Parathyroid adenoma (tissue), 2 donors: ENCODE measurements around the gene VWA8.

Experiments used
- H2AFZ ChIP-seq: fragments of 300-600 bp; sonication (generic); one replicate; pipeline ENCODE4 v1.7.0; 2017; ENCODE audit warnings: antibody characterized with exemption, mild to moderate bottlenecking
- H3K27ac ChIP-seq: fragments of 300-600 bp; sonication (generic); one replicate; pipeline ENCODE4 v1.7.0; 2017
- H3K27me3 ChIP-seq: fragments of 300-600 bp; sonication (generic); one replicate; pipeline ENCODE4 v1.7.0; 2017; ENCODE audit warnings: low read length; ENCODE audit not compliant: control insufficient read depth, insufficient read depth
- H3K36me3 ChIP-seq: fragments of 300-600 bp; sonication (generic); one replicate; pipeline ENCODE4 v1.7.0; 2017; ENCODE audit warnings: low read length; ENCODE audit not compliant: control insufficient read depth, insufficient read depth
- H3K4me1 ChIP-seq: fragments of 300-600 bp; sonication (generic); one replicate; pipeline ENCODE4 v1.7.0; 2017; ENCODE audit warnings: control low read depth
- H3K4me2 ChIP-seq: fragments of 300-600 bp; sonication (generic); one replicate; pipeline ENCODE4 v1.7.0; 2017; ENCODE audit warnings: low read length
- H3K4me3 ChIP-seq: fragments of 300-600 bp; sonication (generic); one replicate; pipeline ENCODE4 v1.7.0; 2017; ENCODE audit warnings: low read depth, low read length
- H3K79me2 ChIP-seq: fragments of 300-600 bp; sonication (generic); one replicate; pipeline ENCODE4 v1.7.0; 2017; ENCODE audit warnings: control low read depth
- H3K9ac ChIP-seq: fragments of 300-600 bp; sonication (generic); one replicate; pipeline ENCODE4 v1.7.0; 2017; ENCODE audit warnings: mild to moderate bottlenecking
- H3K9me3 ChIP-seq: fragments of 300-600 bp; sonication (generic); one replicate; pipeline ENCODE4 v1.7.0; 2017; ENCODE audit warnings: low read length; ENCODE audit not compliant: control insufficient read depth
- CTCF ChIP-seq: fragments of 300-600 bp; sonication (generic); IDR thresholded peaks from one replicate; pipeline ENCODE4 v1.7.0; 2017; ENCODE audit warnings: antibody characterized with exemption, mild to moderate bottlenecking
- donor health status: primary hyperparathyroidism.

The VWA8 gene

DNA sequence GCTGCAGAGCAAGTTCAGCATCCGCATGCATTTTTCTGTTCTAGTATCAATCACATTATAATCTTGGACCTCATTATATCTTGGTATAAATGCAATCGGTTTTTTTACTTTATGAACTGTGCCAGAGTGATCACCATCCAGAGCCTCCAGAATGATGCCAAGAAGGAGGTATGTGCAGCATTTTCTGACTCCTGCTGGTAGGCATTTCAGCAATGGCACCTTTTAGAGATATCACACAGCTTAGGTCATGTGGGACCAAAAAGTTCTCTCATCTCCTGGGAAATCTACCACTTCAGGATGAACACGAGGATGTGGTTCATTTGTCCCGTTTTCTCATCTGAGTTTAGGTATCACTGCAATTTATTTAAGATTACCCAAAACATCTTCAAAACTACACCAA lies 220.4 kb downstream of the VWA8 start:
- no peaks in the 10 kb centered on the region for H3K36me3 ChIP-seq
- no peaks in the 10 kb centered on the region for H3K27me3 ChIP-seq
- H2AFZ ChIP-seq = no peak overlapping the region
- no peaks in the 10 kb centered on the region for H3K79me2 ChIP-seq
- H3K4me2 ChIP-seq = no peak overlapping the region
- H3K9ac ChIP-seq = no peak overlapping the region
- no peak overlapping the region for H3K4me3 ChIP-seq
- no peak for TF ChIP-seq CTCF
- H3K4me1 ChIP-seq = no peaks in the 10 kb centered on the region
- no peak overlapping the region for H3K27ac ChIP-seq
- no peaks in the 10 kb centered on the region for H3K9me3 ChIP-seq

DNA sequence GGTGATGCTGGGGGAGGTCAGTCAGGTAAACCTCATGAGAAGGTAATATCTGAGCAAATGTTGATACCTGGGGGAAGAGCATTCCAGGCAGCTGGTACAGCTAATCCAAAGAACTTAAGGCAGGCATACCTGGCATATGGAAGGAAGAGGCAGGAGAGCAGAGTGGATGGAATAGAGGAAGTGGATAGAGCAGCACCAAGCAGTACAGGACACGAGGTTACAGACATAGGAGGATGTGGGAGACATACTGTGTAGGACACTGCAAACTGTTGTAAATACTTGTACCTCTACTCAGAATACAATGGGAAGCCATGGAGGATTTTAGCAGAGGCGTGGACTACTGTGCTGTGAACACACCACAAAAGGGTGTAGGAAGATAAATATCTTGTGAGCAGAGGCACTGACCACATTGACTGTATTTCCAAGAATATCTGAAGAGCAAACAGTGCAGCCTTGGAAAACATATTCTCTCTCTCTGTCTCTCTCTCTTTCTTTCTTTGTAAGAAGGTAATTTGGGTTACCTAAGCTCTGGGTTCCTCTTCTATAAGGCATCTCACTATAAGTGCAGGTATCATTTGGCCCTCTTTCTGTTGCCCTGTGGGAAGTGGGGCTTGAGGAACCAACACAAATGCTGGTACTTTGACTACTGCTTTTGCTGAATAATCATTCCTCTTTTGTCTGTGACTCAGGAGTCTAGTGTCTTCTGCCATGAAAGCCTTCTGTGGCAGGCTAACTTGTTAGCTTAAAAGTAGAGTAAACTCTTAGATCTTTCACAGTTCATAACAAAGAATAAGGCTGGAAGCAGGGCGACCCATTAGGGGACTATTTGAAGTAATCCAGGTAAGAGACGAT lies 238.0 kb downstream of the VWA8 start:
- H3K27me3 ChIP-seq = no peaks in the 10 kb centered on the region
- no peaks in the 10 kb centered on the region for H3K79me2 ChIP-seq
- H3K9me3 ChIP-seq = peaks cover 2% of the 10 kb centered on the region
- no peak overlapping the region for H2AFZ ChIP-seq
- no peak overlapping the region for H3K4me2 ChIP-seq
- H3K27ac ChIP-seq = no peak overlapping the region
- no peak overlapping the region for H3K4me3 ChIP-seq
- no peak overlapping the region for H3K9ac ChIP-seq
- no peaks in the 10 kb centered on the region for H3K4me1 ChIP-seq
- TF ChIP-seq CTCF = no peak
- no peaks in the 10 kb centered on the region for H3K36me3 ChIP-seq

DNA sequence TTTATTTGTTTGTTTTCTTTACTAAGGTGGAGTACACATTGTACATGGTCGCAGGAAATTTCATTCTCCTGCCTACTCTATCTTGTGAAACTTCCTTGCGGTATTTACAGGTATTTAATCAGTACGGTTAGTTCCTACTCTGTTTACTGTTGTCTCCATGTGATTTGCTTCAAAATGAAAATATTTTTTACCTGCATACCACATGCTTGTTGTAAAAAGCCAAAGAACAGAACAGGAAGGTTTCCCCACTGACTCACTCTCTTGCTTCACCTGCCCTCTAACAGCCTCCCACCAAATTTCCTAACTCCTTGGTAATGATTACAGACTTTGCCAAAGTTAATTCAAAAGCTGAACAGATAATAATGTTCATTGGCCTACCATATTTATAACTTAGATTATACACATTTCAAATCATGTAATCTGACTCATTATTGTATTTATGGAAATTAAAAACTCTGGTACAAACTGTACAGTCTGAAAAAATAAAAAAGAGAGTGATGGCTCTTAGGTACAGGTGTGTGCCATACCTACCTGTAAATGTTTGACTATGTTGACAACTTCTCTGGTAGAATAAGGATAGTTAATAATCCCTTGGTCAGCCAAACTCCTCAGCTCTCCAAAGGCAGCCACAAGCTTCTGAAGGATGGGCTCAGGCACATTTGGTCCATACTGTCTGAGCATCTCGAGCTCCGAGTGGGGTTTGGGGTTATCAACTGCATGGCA lies 239.9 kb downstream of the VWA8 start:
- no peak for TF ChIP-seq CTCF
- H3K4me3 ChIP-seq = no peak overlapping the region
- peaks cover 3% of the 10 kb centered on the region for H3K4me1 ChIP-seq
- no peak overlapping the region for H2AFZ ChIP-seq
- no peaks in the 10 kb centered on the region for H3K79me2 ChIP-seq
- peaks cover 2% of the 10 kb centered on the region for H3K9me3 ChIP-seq
- no peak overlapping the region for H3K27ac ChIP-seq
- H3K4me2 ChIP-seq = no peak overlapping the region
- no peaks in the 10 kb centered on the region for H3K36me3 ChIP-seq
- no peak overlapping the region for H3K9ac ChIP-seq
- H3K27me3 ChIP-seq = no peaks in the 10 kb centered on the region

- Histone ChIP-seq H3K4me2 (no peak overlapping the region), H3K79me2 (no peaks in the 10 kb centered on the region), H3K4me1 (peaks cover 3% of the 10 kb centered on the region), H3K9me3 (no peaks in the 10 kb centered on the region), H3K9ac (no peak overlapping the region), H3K4me3 (no peak overlapping the region), H3K27me3 (no peaks in the 10 kb centered on the region), H2AFZ (no peak overlapping the region), H3K27ac (no peak overlapping the region), H3K36me3 (no peaks in the 10 kb centered on the region)
- no peak for TF ChIP-seq CTCF
Observed at GRCh38 chr13:41716236-41716635, 244.7 kb downstream of the VWA8 start.
